HepG2 (cell line): ENCODE data around the gene SRI. TPM values are rescaled to one million over a fixed set of nuclear protein-coding genes. Genes with fewer than 3 reads are reported as not detected.

Source experiments
- CHD4 ChIP-seq: fragments of 200-600 bp; sonication (generic); IDR thresholded peaks from 2 replicates; pipeline ENCODE4 v1.7.0; 2017; ENCODE audit warnings: mild to moderate bottlenecking, low read length, borderline replicate concordance
- FOXA3 ChIP-seq: IDR thresholded peaks from 2 replicates; pipeline ENCODE4 v1.6.1; 2016; ENCODE audit warnings: missing genetic modification reagents, missing compliant biosample characterization
- GATAD2A ChIP-seq: IDR thresholded peaks from 2 replicates; pipeline ENCODE4 v1.6.1; 2016
- GFI1 ChIP-seq: sonication (generic); formaldehyde crosslinking; IDR thresholded peaks from 2 replicates; pipeline ENCODE4 v1.5.0; 2020; ENCODE audit warnings: missing genetic modification reagents, mild to moderate bottlenecking, borderline replicate concordance
- HDAC2 ChIP-seq: sonication (generic); formaldehyde crosslinking; IDR thresholded peaks from 2 replicates; pipeline ENCODE4 v1.4.0; 2020; ENCODE audit warnings: missing genetic modification reagents
- HNRNPH1 ChIP-seq: fragments of 200-400 bp; formaldehyde crosslinking; optimal IDR thresholded peaks from 2 replicates; pipeline ENCODE3; 2017; ENCODE audit warnings: mild to moderate bottlenecking, low read depth, low read length
- MIER3 ChIP-seq: IDR thresholded peaks from 2 replicates; pipeline ENCODE4 v1.6.1; 2016; ENCODE audit warnings: missing compliant biosample characterization, borderline replicate concordance
- NCOA2 ChIP-seq: sonication (generic); formaldehyde crosslinking; IDR thresholded peaks from 2 replicates; pipeline ENCODE4 v1.8.0; 2022; ENCODE audit warnings: inconsistent platforms
- NCOR1 ChIP-seq: fragments of 200-600 bp; sonication (generic); IDR thresholded peaks from 2 replicates; pipeline ENCODE4 v1.7.0; 2017; ENCODE audit warnings: antibody characterized with exemption, low read length, borderline replicate concordance
- NR1H2 ChIP-seq: sonication (generic); formaldehyde crosslinking; IDR thresholded peaks from 2 replicates; pipeline ENCODE4 v1.8.1; 2022; ENCODE audit warnings: low read depth, missing genetic modification reagents, borderline replicate concordance
- NR2F6 ChIP-seq, 2 experiments: IDR thresholded peaks; 2 replicates each; pipeline ENCODE4 v1.6.1; 2016; ENCODE audit warnings: antibody characterized with exemption in 1 of 2, mild to moderate bottlenecking in 1 of 2
- PHF21A ChIP-seq: sonication (generic); formaldehyde crosslinking; IDR thresholded peaks from 2 replicates; pipeline ENCODE4 v1.5.0; 2020; ENCODE audit warnings: mild to moderate bottlenecking, missing genetic modification reagents
- RARA ChIP-seq: IDR thresholded peaks from 2 replicates; pipeline ENCODE4 v1.6.1; 2016; ENCODE audit warnings: missing genetic modification reagents, missing compliant biosample characterization
- SOX6 ChIP-seq, 2 experiments: fragments of 450-650 bp in 1 of 2; sonication (generic) in 1 of 2; formaldehyde crosslinking in 1 of 2; IDR thresholded peaks; 2 replicates each; pipeline versions ENCODE4 v1.4.0 to v1.6.1; 2017 to 2020; ENCODE audit warnings: antibody characterized with exemption in 1 of 2, mild to moderate bottlenecking in 1 of 2, missing genetic modification reagents in 1 of 2
- STAT5B ChIP-seq: sonication (generic); formaldehyde crosslinking; IDR thresholded peaks from 2 replicates; pipeline ENCODE4 v1.4.0; 2020; ENCODE audit warnings: missing genetic modification reagents
- TEAD3 ChIP-seq: optimal IDR thresholded peaks from 2 replicates; pipeline ENCODE3; 2016; ENCODE audit warnings: borderline replicate concordance
- TGIF2 ChIP-seq: IDR thresholded peaks from 2 replicates; pipeline ENCODE4 v1.6.1; 2016; ENCODE audit warnings: control low read depth, missing compliant biosample characterization
- ZFY ChIP-seq: sonication (generic); formaldehyde crosslinking; IDR thresholded peaks from 2 replicates; pipeline ENCODE4 v1.4.0; 2020; ENCODE audit warnings: missing genetic modification reagents
- ZNF362 ChIP-seq: sonication (generic); formaldehyde crosslinking; IDR thresholded peaks from 2 replicates; pipeline ENCODE4 v1.4.0; 2020; ENCODE audit warnings: missing genetic modification reagents, mild to moderate bottlenecking, borderline replicate concordance
- ZNF562 ChIP-seq: sonication (generic); formaldehyde crosslinking; IDR thresholded peaks from 2 replicates; pipeline ENCODE4 v1.8.0; 2022; ENCODE audit warnings: missing genetic modification reagents, borderline replicate concordance
- ZNF746 ChIP-seq: sonication (generic); formaldehyde crosslinking; IDR thresholded peaks from 2 replicates; pipeline ENCODE4 v1.8.0; 2022; ENCODE audit warnings: mild to moderate bottlenecking, missing genetic modification reagents
- polyA plus RNA-seq, 8 experiments: library from polyadenylated mRNA; depleted of rRNA in 3 of 8; stranded (reverse) in 7 of 8; unstranded in 1 of 8; fragments of >200 nt; fragmentation: Illumina TruSeq in 4 of 8; extraction: Trizol in 4 of 8; gene quantifications; 2 replicates each; pipeline versions ENCODE4 v1.2.1 to v1.2.3, GENCODE V29; 2011 to 2016; ENCODE audit warnings: low read depth in 4 of 8, missing spikeins in 1 of 8, mixed read lengths in 1 of 8; ENCODE audit not compliant: insufficient read depth in 1 of 8
- total RNA-seq, 5 experiments: library from RNA; depleted of rRNA; stranded (reverse); fragments of >200 nt; fragmentation: Illumina TruSeq; extraction: Trizol; gene quantifications; 2 replicates each; pipeline ENCODE4 v1.2.3, GENCODE V29; 2016; ENCODE audit warnings: low read depth in 1 of 5
- TF ChIP-seq, protein P1 (sequence below), 2 experiments: sonication (generic) in 1 of 2; formaldehyde crosslinking in 1 of 2; IDR thresholded peaks; 2 replicates each; pipeline versions ENCODE4 v1.4.0 to v1.6.1; 2016 to 2020; ENCODE audit warnings: borderline replicate concordance in 1 of 2, low read depth in 1 of 2, mild to moderate bottlenecking in 1 of 2, missing genetic modification reagents in 1 of 2
- TF ChIP-seq, protein P2 (sequence below), 2 experiments: fragments of 450-650 bp in 1 of 2; sonication (generic) in 1 of 2; formaldehyde crosslinking; IDR thresholded peaks; 2 replicates each; pipeline versions ENCODE4 v1.5.0 to v1.8.0; 2020 to 2022; ENCODE audit warnings: mild to moderate bottlenecking in 1 of 2, missing genetic modification reagents in 1 of 2

The SRI gene
- total and polyA plus RNA-seq, 2 of the 13 experiments (the other 11 are each of a cell fraction or from before 2014, with no cell fraction given), result 0.33 TPM; not detected in 1

DNA sequence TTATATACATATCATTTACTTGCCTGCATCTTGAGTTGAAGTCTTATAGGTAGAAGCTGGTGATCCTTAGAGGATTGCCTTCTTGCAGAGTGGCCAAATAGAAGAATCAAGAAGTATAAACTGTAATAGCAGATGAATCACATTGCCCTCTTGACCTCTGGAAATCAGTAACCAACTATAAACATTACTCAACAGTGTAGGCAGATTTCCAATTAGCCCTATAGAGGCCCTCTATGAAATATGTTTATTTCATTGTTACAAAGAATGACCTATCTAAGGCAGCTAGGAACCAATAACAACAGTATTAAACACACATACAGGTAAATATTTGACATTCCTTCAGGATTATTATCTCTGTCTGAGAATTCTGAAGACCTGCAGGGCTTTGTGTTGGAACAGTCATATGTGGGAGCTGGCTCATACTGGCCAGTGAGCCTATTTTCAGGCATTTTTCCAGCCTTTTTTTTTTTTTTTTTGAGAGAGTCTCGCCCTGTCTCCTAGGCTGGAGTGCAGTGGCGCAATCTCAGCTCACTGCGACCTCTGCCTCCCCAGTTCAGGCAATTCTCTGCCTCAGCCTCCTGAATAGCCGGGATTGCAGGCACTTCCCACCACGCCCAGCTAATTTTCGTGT lies 7.2 kb upstream of the SRI start (continued):
- peak; percentile 78 for TF ChIP-seq GFI1 (CRISPR knock-in tag)
- no peak for TF ChIP-seq ZNF746 (CRISPR knock-in tag)
- TF ChIP-seq FOXA3 (CRISPR knock-in tag), result peak; percentile 86
- peak; percentile 43; the same call in 1 of the 2 replicates for TF ChIP-seq PHF21A (CRISPR knock-in tag)
- TF ChIP-seq STAT5B (CRISPR knock-in tag), result no peak
- TF ChIP-seq TEAD3 (CRISPR knock-in tag), result peak; percentile 47
- TF ChIP-seq HDAC2 (CRISPR knock-in tag), result peak; percentile 67
- TF ChIP-seq, protein P1, sequence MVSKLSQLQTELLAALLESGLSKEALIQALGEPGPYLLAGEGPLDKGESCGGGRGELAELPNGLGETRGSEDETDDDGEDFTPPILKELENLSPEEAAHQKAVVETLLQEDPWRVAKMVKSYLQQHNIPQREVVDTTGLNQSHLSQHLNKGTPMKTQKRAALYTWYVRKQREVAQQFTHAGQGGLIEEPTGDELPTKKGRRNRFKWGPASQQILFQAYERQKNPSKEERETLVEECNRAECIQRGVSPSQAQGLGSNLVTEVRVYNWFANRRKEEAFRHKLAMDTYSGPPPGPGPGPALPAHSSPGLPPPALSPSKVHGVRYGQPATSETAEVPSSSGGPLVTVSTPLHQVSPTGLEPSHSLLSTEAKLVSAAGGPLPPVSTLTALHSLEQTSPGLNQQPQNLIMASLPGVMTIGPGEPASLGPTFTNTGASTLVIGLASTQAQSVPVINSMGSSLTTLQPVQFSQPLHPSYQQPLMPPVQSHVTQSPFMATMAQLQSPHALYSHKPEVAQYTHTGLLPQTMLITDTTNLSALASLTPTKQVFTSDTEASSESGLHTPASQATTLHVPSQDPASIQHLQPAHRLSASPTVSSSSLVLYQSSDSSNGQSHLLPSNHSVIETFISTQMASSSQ (IDR thresholded peaks at IDR 0.05; ENCODE audit: low read depth), result peak; percentile 94
- TF ChIP-seq, protein P1 (CRISPR knock-in tag; IDR thresholded peaks at IDR 0.05; ENCODE audit: borderline replicate concordance), result peak; percentile 97
- peak; percentile 82 for TF ChIP-seq RARA
- TF ChIP-seq NR2F6 (IDR thresholded peaks at IDR 0.05), result peak; percentile 99
- peak; percentile 96 for TF ChIP-seq NR2F6 (CRISPR knock-in tag; IDR thresholded peaks at IDR 0.05)
- TF ChIP-seq GATAD2A (CRISPR knock-in tag), result peak; percentile 76
- TF ChIP-seq SOX6 (IDR thresholded peaks at IDR 0.05), result no peak
- TF ChIP-seq SOX6 (CRISPR knock-in tag; IDR thresholded peaks at IDR 0.05), result peak; percentile 89
- TF ChIP-seq CHD4, result 0 out of 2 replicates have a peak, but pooled peaks have one; percentile 37
- peak; percentile 79; the same call in 1 of the 2 replicates for TF ChIP-seq NCOR1
- no peak for TF ChIP-seq ZFY (CRISPR knock-in tag)
- TF ChIP-seq HNRNPH1, result no peak
- no peak for TF ChIP-seq NR1H2 (CRISPR knock-in tag)
- TF ChIP-seq ZNF362, result peak; percentile 61; the same call in 1 of the 2 replicates
- TF ChIP-seq ZNF562 (CRISPR knock-in tag), result no peak
- TF ChIP-seq, protein P2, sequence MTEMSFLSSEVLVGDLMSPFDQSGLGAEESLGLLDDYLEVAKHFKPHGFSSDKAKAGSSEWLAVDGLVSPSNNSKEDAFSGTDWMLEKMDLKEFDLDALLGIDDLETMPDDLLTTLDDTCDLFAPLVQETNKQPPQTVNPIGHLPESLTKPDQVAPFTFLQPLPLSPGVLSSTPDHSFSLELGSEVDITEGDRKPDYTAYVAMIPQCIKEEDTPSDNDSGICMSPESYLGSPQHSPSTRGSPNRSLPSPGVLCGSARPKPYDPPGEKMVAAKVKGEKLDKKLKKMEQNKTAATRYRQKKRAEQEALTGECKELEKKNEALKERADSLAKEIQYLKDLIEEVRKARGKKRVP (CRISPR knock-in tag; IDR thresholded peaks at IDR 0.05), result peak in 1 of 2 experiments; percentile 79; a peak in 2 of 4 replicates
- 0 out of 2 replicates have a peak, but pooled peaks have one; percentile 49 for TF ChIP-seq TGIF2 (CRISPR knock-in tag)
- peak; percentile 63; the same call in 1 of the 2 replicates for TF ChIP-seq NCOA2 (CRISPR knock-in tag)
- TF ChIP-seq MIER3 (CRISPR knock-in tag), result 0 out of 2 replicates have a peak, but pooled peaks have one; percentile 14
